ENCODE data around the gene GNAT2. TPM values are rescaled to one million over a fixed set of nuclear protein-coding genes. Genes with fewer than 3 reads are reported as not detected.

GNAT2 gene
- total RNA-seq, 1 donor from 2014 or later = not detected

DNA sequence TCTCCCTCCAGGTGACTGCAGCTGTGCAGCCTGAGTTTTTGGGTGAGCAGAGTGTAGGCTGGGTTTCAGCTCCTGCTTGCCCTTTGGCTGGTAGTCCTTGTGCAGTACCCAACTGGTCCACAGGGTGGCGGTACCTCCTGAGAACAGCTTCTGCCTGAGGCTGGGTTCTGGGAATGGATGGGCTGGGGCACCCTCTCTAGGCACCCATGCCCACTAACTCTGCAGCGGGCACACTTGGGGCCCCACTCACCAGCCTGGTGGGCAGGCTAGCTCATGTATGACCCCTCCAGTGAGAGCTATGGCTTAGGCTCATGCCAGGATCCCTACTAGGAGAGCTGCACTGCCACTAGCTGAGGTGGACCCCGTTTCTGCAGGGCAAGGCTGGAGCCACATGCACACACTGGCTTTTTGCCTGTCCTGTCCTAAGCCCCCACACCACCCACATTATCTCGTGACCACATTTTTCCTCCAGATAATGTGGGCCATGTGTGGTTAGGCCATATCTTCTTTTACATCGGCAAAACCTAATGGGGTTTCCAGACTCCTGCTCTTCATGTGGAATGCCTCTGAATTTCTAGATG, 21.0 kb upstream of the GNAT2 start:
- no peaks in the 10 kb centered on the region for H3K9me3 Mint-ChIP-seq
- peak; percentile 86 for DNase-seq
- ChIA-PET CTCF (interaction anchor here (0.6 to 6.6 kb wide), 53 partner anchors 10 to 419 kb away, joined by 3 to 103 read pairs (median 4); partner anchors contain the start of genes AHCYL1, AMPD2, CYB561D1 and EPS8L3), POLR2A (interaction anchor here (0.5 to 1.6 kb wide), 8 partner anchors 15 to 395 kb away, joined by 3 to 16 read pairs (median 5); partner anchors contain the start of genes AHCYL1, AMPD2, GNAI3 and GNAT2)
- TF ChIP-seq, protein P1, sequence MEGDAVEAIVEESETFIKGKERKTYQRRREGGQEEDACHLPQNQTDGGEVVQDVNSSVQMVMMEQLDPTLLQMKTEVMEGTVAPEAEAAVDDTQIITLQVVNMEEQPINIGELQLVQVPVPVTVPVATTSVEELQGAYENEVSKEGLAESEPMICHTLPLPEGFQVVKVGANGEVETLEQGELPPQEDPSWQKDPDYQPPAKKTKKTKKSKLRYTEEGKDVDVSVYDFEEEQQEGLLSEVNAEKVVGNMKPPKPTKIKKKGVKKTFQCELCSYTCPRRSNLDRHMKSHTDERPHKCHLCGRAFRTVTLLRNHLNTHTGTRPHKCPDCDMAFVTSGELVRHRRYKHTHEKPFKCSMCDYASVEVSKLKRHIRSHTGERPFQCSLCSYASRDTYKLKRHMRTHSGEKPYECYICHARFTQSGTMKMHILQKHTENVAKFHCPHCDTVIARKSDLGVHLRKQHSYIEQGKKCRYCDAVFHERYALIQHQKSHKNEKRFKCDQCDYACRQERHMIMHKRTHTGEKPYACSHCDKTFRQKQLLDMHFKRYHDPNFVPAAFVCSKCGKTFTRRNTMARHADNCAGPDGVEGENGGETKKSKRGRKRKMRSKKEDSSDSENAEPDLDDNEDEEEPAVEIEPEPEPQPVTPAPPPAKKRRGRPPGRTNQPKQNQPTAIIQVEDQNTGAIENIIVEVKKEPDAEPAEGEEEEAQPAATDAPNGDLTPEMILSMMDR (IDR thresholded peaks at IDR 0.05) = peak; percentile 45
- no peak overlapping the region for H3K4me3 Mint-ChIP-seq
- intact Hi-C loops (cut with micrococcal nuclease) = loop anchor here (1.0 to 10.0 kb wide), 4 partner anchors 16 to 854 kb away; partner anchors contain the start of genes AMPD2 and GNAT2
- H3K36me3 Mint-ChIP-seq (ENCODE audit: low read depth) = no peaks in the 10 kb centered on the region
- peaks cover 20% of the 10 kb centered on the region for H3K4me1 Mint-ChIP-seq
- H3K27ac Mint-ChIP-seq = no peak overlapping the region
- no peaks in the 10 kb centered on the region for H3K27me3 Mint-ChIP-seq
- ATAC-seq (ENCODE audit: low read depth) = peak; percentile 84

- intact Hi-C loops (cut with micrococcal nuclease) = loop anchor here (1.0 to 10.0 kb wide), 4 partner anchors 16 to 855 kb away; partner anchors contain the start of genes AMPD2 and GNAT2
- TF ChIP-seq, protein P1 (IDR thresholded peaks at IDR 0.05) = no peak
- Mint-ChIP-seq H3K4me3 (no peak overlapping the region), H3K4me1 (peaks cover 26% of the 10 kb centered on the region), H3K27ac (no peak overlapping the region), H3K27me3 (no peaks in the 10 kb centered on the region), H3K9me3 (no peaks in the 10 kb centered on the region), H3K36me3 (ENCODE audit: low read depth) (no peaks in the 10 kb centered on the region)
- ChIA-PET CTCF (interaction anchor here (0.6 to 6.6 kb wide), 48 partner anchors 9 to 420 kb away, joined by 3 to 103 read pairs (median 4); partner anchors contain the start of genes AHCYL1, AMPD2, CYB561D1 and GNAI3), POLR2A (interaction anchor here (1.0 to 1.6 kb wide), 6 partner anchors 15 to 345 kb away, joined by 4 to 16 read pairs (median 6); partner anchors contain the start of genes AHCYL1, AMPD2, GNAI3 and GNAT2)
- DNase-seq (no peak), ATAC-seq (ENCODE audit: low read depth) (no peak)
These were observed 20.4 kb upstream of the GNAT2 start for GRCh38 chr1:109639841-109640184.

GRCh38 chr1:109639063-109639840, 19.8 kb upstream of the GNAT2 start:
- intact Hi-C loops (cut with micrococcal nuclease) = no loop called here
- CTCF ChIA-PET = interaction anchor here (0.7 to 6.6 kb wide), 30 partner anchors 9 to 420 kb away, joined by 3 to 103 read pairs (median 5); partner anchors contain the start of genes AHCYL1, AMPD2, GNAI3 and GNAT2

GRCh38 chr1:109637446-109637845, 18.0 kb upstream of the GNAT2 start:
- ATAC-seq (ENCODE audit: low read depth) = no peak
- intact Hi-C loops (cut with micrococcal nuclease) = no loop called here
- Mint-ChIP-seq H3K36me3 (ENCODE audit: low read depth) (peaks cover 2% of the 10 kb centered on the region), H3K4me3 (no peak overlapping the region), H3K4me1 (peaks cover 17% of the 10 kb centered on the region), H3K27me3 (no peaks in the 10 kb centered on the region), H3K27ac (no peak overlapping the region), H3K9me3 (no peaks in the 10 kb centered on the region)
- TF ChIP-seq, protein P1 (IDR thresholded peaks at IDR 0.05) = no peak
- DNase-seq = no peak
- POLR2A ChIA-PET = no interaction called here
- CTCF ChIA-PET = interaction anchor here (0.7 to 6.6 kb wide), 3 partner anchors 92 to 137 kb away, joined by 3 to 103 read pairs (median 9); partner anchors contain the start of gene GPR61

More at GRCh38 chr1:109639063-109639840, 19.8 kb upstream of the GNAT2 start:
- Mint-ChIP-seq H3K27ac (no peak overlapping the region), H3K4me1 (peaks cover 31% of the 10 kb centered on the region), H3K9me3 (no peaks in the 10 kb centered on the region), H3K4me3 (no peak overlapping the region), H3K36me3 (ENCODE audit: low read depth) (no peaks in the 10 kb centered on the region), H3K27me3 (no peaks in the 10 kb centered on the region)
- TF ChIP-seq, protein P1 (IDR thresholded peaks at IDR 0.05) = no peak
- ATAC-seq (ENCODE audit: low read depth) (no peak), DNase-seq (no peak)
- POLR2A ChIA-PET = interaction anchor here (1.3 to 1.6 kb wide), 4 partner anchors 15 to 345 kb away, joined by 3 to 16 read pairs (median 6); partner anchors contain the start of genes AHCYL1 and GNAI3

Data from activated B cell treated with CpG ODN at 0.5 μM for 24 hours (primary cell).